ENCODE results near the gene DLL1.

Gene DLL1

GRCh38 chr6:170245475-170245992 lies 45.3 kb downstream of the DLL1 start:
- in situ Hi-C loops (cut with HindIII; ENCODE audit: low sequenced_read_pairs), result no loop called here
- H3K4me3 ChIP-seq (ENCODE audit: low read depth, low read length), result no peak overlapping the region
- DNase-seq (ENCODE audit: low read depth, low spot score), result no peak
- TF ChIP-seq, protein P1, sequence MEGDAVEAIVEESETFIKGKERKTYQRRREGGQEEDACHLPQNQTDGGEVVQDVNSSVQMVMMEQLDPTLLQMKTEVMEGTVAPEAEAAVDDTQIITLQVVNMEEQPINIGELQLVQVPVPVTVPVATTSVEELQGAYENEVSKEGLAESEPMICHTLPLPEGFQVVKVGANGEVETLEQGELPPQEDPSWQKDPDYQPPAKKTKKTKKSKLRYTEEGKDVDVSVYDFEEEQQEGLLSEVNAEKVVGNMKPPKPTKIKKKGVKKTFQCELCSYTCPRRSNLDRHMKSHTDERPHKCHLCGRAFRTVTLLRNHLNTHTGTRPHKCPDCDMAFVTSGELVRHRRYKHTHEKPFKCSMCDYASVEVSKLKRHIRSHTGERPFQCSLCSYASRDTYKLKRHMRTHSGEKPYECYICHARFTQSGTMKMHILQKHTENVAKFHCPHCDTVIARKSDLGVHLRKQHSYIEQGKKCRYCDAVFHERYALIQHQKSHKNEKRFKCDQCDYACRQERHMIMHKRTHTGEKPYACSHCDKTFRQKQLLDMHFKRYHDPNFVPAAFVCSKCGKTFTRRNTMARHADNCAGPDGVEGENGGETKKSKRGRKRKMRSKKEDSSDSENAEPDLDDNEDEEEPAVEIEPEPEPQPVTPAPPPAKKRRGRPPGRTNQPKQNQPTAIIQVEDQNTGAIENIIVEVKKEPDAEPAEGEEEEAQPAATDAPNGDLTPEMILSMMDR (IDR thresholded peaks at IDR 0.05; ENCODE audit: low read depth, low read length), result no peak

- in situ Hi-C loops (cut with HindIII; ENCODE audit: low sequenced_read_pairs), result no loop called here
Measured at GRCh38 chr6:170244721-170245474, 46.0 kb downstream of the DLL1 start.

GRCh38 chr6:170243791-170244291 lies 47.0 kb downstream of the DLL1 start:
- H3K4me3 ChIP-seq (ENCODE audit: low read depth, low read length), result no peak overlapping the region
- TF ChIP-seq, protein P1 (IDR thresholded peaks at IDR 0.05; ENCODE audit: low read depth, low read length), result no peak
- in situ Hi-C loops (cut with HindIII; ENCODE audit: low sequenced_read_pairs), result no loop called here
- no peak for DNase-seq (ENCODE audit: low read depth, low spot score)

More at GRCh38 chr6:170244721-170245474, 46.0 kb downstream of the DLL1 start:
- DNase-seq (ENCODE audit: low read depth, low spot score), result no peak
- TF ChIP-seq, protein P1 (IDR thresholded peaks at IDR 0.05; ENCODE audit: low read depth, low read length), result no peak
- H3K4me3 ChIP-seq (ENCODE audit: low read depth, low read length), result no peak overlapping the region

DNA sequence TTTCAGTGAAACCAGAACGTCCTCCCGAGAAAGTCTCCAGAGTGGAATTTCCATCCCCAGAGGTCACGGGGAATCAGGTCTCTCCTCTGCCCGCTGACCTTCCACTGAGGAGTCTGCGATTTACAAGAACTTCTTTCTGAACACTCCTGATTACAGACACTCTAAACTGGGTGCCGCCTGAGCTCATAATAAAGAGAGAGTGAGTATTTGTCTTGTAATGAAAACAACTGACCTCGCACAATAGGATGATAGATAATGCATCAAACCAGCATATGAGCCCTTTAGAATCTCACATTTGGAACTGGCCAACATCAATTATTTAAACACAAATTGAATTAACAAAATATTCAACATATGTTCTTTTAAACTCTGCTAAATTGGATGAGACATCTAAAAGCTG lies 47.5 kb downstream of the DLL1 start:
- TF ChIP-seq, protein P1 (IDR thresholded peaks at IDR 0.05; ENCODE audit: low read depth, low read length), result no peak
- no peak for DNase-seq (ENCODE audit: low read depth, low spot score)
- in situ Hi-C loops (cut with HindIII; ENCODE audit: low sequenced_read_pairs), result no loop called here
- H3K4me3 ChIP-seq (ENCODE audit: low read depth, low read length), result no peak overlapping the region

DNA sequence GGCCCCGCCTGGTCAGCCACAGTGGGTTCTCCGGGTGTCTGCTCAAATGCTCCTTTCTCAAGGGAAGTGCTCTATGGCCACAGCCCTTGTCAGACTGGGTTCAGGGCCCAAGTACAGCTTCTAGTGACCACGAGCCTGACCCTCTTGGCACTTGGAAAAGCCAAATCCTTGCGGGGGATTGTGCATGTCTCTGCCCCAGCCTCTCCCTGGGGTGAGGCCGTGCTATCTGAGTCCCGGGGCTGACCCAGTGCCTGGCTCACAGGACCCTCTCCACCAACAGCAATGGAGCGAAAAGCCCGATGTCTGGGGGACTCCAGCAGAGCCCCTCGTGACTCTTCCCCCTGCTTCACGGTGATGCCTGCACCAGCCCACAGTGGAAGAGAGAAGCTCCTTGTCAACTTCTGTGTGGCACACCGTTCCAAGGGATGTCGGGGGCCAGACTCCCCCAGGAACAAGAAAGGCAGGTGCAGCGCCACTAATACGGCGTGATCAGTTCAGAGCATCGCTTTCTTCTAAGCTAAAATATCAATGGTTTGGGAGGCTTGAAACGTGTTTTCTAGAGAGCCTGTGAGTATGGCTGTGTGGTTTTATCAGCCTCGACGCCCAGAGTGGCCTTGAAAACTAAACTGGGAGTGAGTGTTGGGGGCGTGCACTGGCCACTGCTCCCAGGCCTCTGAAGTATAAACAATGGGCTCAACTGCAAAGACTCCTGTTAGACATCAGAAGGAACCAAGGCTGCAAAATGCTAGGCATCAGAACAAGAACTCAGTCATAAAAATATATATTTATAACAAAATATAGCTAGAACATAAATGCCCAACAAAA lies 51.9 kb downstream of the DLL1 start:
- TF ChIP-seq, protein P1 (IDR thresholded peaks at IDR 0.05; ENCODE audit: low read depth, low read length), result no peak
- in situ Hi-C loops (cut with HindIII; ENCODE audit: low sequenced_read_pairs), result no loop called here

GRCh38 chr6:170237999-170238740 lies 52.7 kb downstream of the DLL1 start:
- TF ChIP-seq, protein P1 (IDR thresholded peaks at IDR 0.05; ENCODE audit: low read depth, low read length), result no peak
- no peak overlapping the region for H3K4me3 ChIP-seq (ENCODE audit: low read depth, low read length)
- DNase-seq (ENCODE audit: low read depth, low spot score), result no peak
- in situ Hi-C loops (cut with HindIII; ENCODE audit: low sequenced_read_pairs), result no loop called here

More for the DNA sequence above, 51.9 kb downstream of the DLL1 start:
- H3K4me3 ChIP-seq (ENCODE audit: low read depth, low read length), result no peak overlapping the region
- DNase-seq (ENCODE audit: low read depth, low spot score), result no peak
